ENCODE measurements around the gene FCHSD2. TPM values are rescaled to one million over a fixed set of nuclear protein-coding genes. Genes with fewer than 3 reads are reported as not detected.
A peak's percentile ranks its signal among the peaks of the same experiment; 100 is the strongest.
"Not testable (repeated sequence)": the region's sequence is repeated elsewhere in the genome, so short reads cannot be mapped to it uniquely, and the experiment has no call there.

Gene FCHSD2
- total RNA-seq, 1 donor from 2014 or later: 26.3 TPM

- peak; percentile 75 for DNase-seq
Observed at GRCh38 chr11:72864702-72865655, 277.1 kb downstream of the FCHSD2 start.

- DNase-seq: no peak
Observed at GRCh38 chr11:72863916-72864315, 278.2 kb downstream of the FCHSD2 start.

GRCh38 chr11:72863091-72863490, 279.0 kb downstream of the FCHSD2 start:
- no peak for DNase-seq

- no peak for DNase-seq
Observed at GRCh38 chr11:72860592-72860991, 281.5 kb downstream of the FCHSD2 start.

GRCh38 chr11:72860010-72860409, 282.1 kb downstream of the FCHSD2 start:
- DNase-seq: no peak

- DNase-seq: no peak
Observed at GRCh38 chr11:72859126-72859525, 283.0 kb downstream of the FCHSD2 start.

- not testable (repeated sequence) for DNase-seq
Observed at GRCh38 chr11:72858267-72858666, 283.9 kb downstream of the FCHSD2 start.

- peak; percentile 42 for DNase-seq
Observed at GRCh38 chr11:72856551-72857345, 285.4 kb downstream of the FCHSD2 start.

- DNase-seq: no peak
Observed at GRCh38 chr11:72856065-72856464, 286.1 kb downstream of the FCHSD2 start.

GRCh38 chr11:72851726-72852125, 290.4 kb downstream of the FCHSD2 start:
- DNase-seq: no peak

- no peak for DNase-seq
Observed at GRCh38 chr11:72850832-72851231, 291.3 kb downstream of the FCHSD2 start.

- peak; percentile 55 for DNase-seq
Observed at GRCh38 chr11:72848846-72849466, 293.2 kb downstream of the FCHSD2 start.

- DNase-seq: peak; percentile 69
Observed at GRCh38 chr11:72844356-72844755, 297.8 kb downstream of the FCHSD2 start.

- DNase-seq: no peak
Observed at GRCh38 chr11:72842653-72843330, 299.3 kb downstream of the FCHSD2 start.

GRCh38 chr11:72842126-72842525, 300.0 kb downstream of the FCHSD2 start:
- no peak for DNase-seq

- no peak for DNase-seq
Observed at GRCh38 chr11:72841397-72841796, 300.7 kb downstream of the FCHSD2 start.

- DNase-seq: no peak
Observed at GRCh38 chr11:72840780-72841179, 301.3 kb downstream of the FCHSD2 start.

- no peak for DNase-seq
Observed at GRCh38 chr11:72838691-72839305, 303.3 kb downstream of the FCHSD2 start.

- peak; percentile 61 for DNase-seq
Observed at GRCh38 chr11:72836111-72836510, 306.0 kb downstream of the FCHSD2 start.

GRCh38 chr11:72834905-72835304, 307.2 kb downstream of the FCHSD2 start:
- no peak for DNase-seq

GRCh38 chr11:72833811-72834493, 308.2 kb downstream of the FCHSD2 start:
- DNase-seq: peak; percentile 74
